ENCODE data around the gene RNF34.

Gene RNF34

GRCh38 chr12:121390856-121391255, 9.1 kb upstream of the RNF34 start:
- no peak for DNase-seq (ENCODE audit: low read depth in 2 of 2)

- DNase-seq (ENCODE audit: low read depth in 2 of 2), result no peak
These were observed 8.1 kb upstream of the RNF34 start for GRCh38 chr12:121391619-121392324.

GRCh38 chr12:121392325-121392716, 7.6 kb upstream of the RNF34 start:
- DNase-seq (ENCODE audit: low read depth in 2 of 2), result no peak

- no peak for DNase-seq (ENCODE audit: low read depth in 2 of 2)
These were observed 2.4 kb upstream of the RNF34 start for GRCh38 chr12:121397521-121397920.

- DNase-seq (ENCODE audit: low read depth in 2 of 2), result no peak
These were observed 1.6 kb upstream of the RNF34 start for GRCh38 chr12:121398355-121398754.

GRCh38 chr12:121400332-121401139, 618 bp downstream of the RNF34 start:
- DNase-seq (ENCODE audit: low read depth in 2 of 2), result peak; percentile 26 to 45

- no peak for DNase-seq (ENCODE audit: low read depth in 2 of 2)
These were observed 3.8 kb downstream of the RNF34 start for GRCh38 chr12:121403721-121404120.

- DNase-seq (ENCODE audit: low read depth in 2 of 2), result no peak
These were observed 4.8 kb downstream of the RNF34 start for GRCh38 chr12:121404734-121405133.

GRCh38 chr12:121405211-121405610, 5.3 kb downstream of the RNF34 start:
- no peak for DNase-seq (ENCODE audit: low read depth in 2 of 2)

GRCh38 chr12:121413917-121414316, 14.0 kb downstream of the RNF34 start:
- DNase-seq (ENCODE audit: low read depth in 2 of 2), result no peak

GRCh38 chr12:121417847-121418246, 17.9 kb downstream of the RNF34 start:
- no peak for DNase-seq (ENCODE audit: low read depth in 2 of 2)

GRCh38 chr12:121420109-121420508, 20.2 kb downstream of the RNF34 start:
- DNase-seq (ENCODE audit: low read depth in 2 of 2), result no peak

GRCh38 chr12:121423253-121423652, 23.3 kb downstream of the RNF34 start:
- DNase-seq (ENCODE audit: low read depth in 2 of 2), result no peak

- DNase-seq (ENCODE audit: low read depth in 2 of 2), result no peak
These were observed 24.0 kb downstream of the RNF34 start for GRCh38 chr12:121423682-121424623.

- no peak for DNase-seq (ENCODE audit: low read depth in 2 of 2)
These were observed 24.7 kb downstream of the RNF34 start for GRCh38 chr12:121424624-121424975.

- no peak for DNase-seq (ENCODE audit: low read depth in 2 of 2)
These were observed 27.7 kb downstream of the RNF34 start for GRCh38 chr12:121427556-121428050.

- no peak for DNase-seq (ENCODE audit: low read depth in 2 of 2)
These were observed 29.0 kb downstream of the RNF34 start for GRCh38 chr12:121428883-121429282.

- no peak for DNase-seq (ENCODE audit: low read depth in 2 of 2)
These were observed 31.0 kb downstream of the RNF34 start for GRCh38 chr12:121430833-121431415.

- DNase-seq (ENCODE audit: low read depth in 2 of 2), result no peak
These were observed 33.0 kb downstream of the RNF34 start for GRCh38 chr12:121432740-121433480.

- no peak for DNase-seq (ENCODE audit: low read depth in 2 of 2)
These were observed 36.8 kb downstream of the RNF34 start for GRCh38 chr12:121436706-121437105.

GRCh38 chr12:121438905-121439304, 39.0 kb downstream of the RNF34 start:
- no peak for DNase-seq (ENCODE audit: low read depth in 2 of 2)
